LNCAP (cell line): ENCODE data around the gene TBCEL.

Experiments used
- TF ChIP-seq, protein P1 (sequence below): fragments of 450-650 bp; IDR thresholded peaks from 2 replicates; pipeline ENCODE4 v1.5.1; 2017; ENCODE audit warnings: mild to moderate bottlenecking

TBCEL gene

DNA sequence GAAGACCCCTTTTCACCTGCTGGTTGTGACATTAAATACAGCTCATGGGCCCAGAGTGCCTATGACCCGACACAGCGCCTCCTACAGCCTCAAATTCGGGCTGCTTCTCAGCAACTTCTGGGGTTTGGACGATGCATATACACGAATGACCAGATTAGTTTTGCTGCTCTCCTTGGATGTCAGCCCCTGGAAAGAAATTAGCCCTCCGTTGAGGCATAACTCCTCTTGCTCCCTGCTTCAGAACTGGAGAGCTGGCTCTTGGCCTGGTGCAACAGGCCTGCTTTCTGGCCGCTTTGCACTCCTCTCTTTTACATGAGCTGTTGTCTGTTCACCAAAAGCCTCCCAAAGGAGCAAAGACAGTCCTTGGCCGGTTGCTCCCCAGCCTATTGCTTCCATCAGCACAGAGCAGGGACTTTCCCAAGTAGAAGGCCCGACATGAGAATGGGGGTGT is 80.4 kb downstream of the TBCEL start:
- TF ChIP-seq, protein P1, sequence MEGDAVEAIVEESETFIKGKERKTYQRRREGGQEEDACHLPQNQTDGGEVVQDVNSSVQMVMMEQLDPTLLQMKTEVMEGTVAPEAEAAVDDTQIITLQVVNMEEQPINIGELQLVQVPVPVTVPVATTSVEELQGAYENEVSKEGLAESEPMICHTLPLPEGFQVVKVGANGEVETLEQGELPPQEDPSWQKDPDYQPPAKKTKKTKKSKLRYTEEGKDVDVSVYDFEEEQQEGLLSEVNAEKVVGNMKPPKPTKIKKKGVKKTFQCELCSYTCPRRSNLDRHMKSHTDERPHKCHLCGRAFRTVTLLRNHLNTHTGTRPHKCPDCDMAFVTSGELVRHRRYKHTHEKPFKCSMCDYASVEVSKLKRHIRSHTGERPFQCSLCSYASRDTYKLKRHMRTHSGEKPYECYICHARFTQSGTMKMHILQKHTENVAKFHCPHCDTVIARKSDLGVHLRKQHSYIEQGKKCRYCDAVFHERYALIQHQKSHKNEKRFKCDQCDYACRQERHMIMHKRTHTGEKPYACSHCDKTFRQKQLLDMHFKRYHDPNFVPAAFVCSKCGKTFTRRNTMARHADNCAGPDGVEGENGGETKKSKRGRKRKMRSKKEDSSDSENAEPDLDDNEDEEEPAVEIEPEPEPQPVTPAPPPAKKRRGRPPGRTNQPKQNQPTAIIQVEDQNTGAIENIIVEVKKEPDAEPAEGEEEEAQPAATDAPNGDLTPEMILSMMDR = peak; percentile 26; the same call in 1 of the 2 replicates

DNA sequence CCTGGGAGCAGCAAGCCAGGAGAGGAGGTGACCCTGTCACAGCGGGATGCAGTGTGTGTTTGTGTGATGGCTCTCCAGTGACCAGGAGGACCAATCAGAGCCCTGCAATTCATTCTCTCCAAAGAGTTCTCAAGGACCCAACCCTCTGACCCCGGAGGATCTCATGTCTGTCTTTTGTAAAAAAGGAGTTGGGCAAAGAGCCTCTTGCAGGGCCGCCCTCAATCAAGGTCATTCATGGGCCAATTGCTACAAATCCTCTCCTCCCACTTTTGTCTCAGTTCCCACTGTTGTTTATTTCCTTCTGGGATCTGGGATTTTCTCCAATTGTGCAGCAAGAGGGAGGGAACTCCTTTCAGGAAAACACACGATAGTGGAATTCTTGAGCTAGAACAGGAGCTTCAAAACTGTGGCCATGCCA is 81.2 kb downstream of the TBCEL start:
- TF ChIP-seq, protein P1 = no peak

DNA sequence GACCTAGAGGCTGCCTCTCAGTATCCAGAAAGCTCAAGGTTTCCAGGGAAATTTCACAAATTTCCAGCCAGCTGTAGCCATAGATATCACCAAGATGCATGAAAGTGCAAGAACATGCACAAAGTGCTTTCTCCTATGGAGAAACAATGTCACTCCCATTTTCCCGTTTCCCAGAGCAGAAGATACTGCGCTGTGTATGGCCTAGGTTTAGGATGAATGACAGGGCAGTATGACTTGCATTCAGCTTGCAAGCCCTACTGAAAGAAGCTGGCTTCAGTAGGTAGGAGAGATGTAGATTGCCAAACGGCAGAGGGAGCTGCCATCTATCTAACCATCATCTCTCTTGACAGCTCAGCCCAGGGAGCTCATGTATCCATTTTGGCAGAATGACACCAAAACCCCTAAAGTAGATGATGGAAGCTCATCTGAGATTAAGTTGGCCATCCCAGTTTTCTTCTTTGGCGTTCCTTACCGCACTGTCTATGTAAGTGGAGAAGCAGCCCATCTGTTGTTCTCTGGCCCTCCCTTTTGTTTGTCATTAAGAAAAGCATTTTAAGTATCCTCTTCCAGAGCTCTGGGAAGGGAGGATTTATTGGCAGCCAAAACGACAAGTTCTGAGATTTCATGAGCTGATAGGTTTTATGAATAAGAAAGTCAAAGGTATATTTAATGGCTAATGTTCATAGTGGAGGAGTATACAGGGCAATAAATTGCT is 81.7 kb downstream of the TBCEL start:
- TF ChIP-seq, protein P1 = no peak

DNA sequence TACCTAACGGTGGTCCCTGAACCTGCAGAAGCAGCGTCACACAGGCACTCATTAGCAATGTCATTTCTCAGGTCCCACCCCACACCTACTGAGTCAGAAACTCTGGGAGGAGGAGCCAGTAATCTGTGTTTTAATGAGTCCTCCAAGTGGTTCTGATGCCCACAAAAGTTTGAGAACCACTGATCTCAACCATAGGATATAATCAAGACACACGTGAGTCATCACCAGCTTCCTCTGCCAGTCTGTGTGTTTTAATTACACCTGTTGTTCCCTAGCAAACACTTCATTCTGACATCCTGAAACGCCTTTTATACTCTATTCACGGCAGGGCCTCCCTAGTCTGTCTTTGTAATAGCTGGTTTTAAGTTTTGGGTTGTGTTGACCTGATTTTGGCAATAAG is 82.9 kb downstream of the TBCEL start:
- TF ChIP-seq, protein P1 = no peak

DNA sequence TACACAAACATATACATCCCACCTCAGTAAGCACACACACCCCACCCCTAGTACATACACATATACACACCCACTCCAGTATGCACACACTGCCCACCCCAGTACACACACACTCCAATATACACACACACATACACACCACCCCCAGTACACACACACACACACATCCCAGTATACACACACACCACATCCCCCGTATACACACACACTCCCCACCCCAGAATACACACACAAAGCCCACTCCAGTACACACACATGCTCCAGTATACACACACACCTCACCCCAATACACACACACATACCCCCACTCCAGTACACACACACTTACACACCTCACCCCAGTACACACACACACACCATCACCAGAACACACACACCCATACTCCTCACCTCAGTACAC is 84.5 kb downstream of the TBCEL start:
- TF ChIP-seq, protein P1 = no peak

DNA sequence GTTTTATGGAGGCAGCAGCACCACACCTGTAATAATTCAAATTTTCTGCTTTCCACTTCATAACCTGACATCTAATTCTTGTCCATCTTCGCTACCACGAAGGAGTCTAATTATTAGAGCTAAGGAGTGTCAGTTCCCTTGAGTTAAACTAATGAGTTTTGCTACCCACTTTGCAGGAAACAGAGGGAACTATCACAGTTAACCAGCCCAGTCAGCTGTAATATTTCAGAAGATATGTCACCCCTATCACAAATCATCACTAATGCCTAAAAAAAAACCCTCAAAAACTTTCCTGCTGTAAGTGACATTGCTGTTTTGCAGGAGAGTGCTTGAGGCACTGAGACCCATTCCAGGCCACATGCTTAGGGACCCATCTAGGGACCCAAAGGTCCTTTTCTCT is 85.6 kb downstream of the TBCEL start:
- TF ChIP-seq, protein P1 = no peak

DNA sequence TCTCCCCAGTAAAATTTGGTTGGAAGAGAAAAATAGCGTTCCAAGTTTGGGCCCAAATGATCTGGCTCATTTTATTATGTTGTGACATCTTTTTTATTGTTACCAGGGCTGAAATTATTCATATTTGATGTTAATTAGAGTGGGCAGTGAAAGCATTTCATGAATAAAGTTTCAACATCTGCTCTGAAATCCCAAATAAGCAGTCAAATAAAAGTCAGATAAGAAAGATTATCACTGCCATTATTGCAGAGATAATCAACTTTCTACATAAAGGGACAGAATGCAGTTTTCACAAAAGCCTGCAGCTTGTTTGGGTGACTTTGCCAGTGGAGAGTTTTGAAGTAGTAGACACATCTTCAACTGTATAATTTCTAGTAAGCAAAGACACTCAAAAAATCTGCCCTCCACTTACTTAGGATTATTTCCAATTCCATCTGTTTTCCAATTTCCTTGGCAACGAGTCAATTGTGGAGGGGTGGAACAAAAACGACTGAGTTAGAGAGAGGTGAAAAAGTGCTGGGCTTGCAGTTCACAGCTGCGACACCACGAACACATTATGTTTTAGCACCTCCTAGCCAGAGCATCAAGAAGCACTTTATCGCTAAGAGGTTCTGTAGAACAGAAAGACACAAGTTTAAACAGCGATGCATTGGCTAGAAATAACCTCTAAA is 86.1 kb downstream of the TBCEL start:
- TF ChIP-seq, protein P1 = no peak
